Loucy (cell line): Measurements from ENCODE around the gene HACD4.

Experiments used
- CTCF ChIP-seq: fragments of 200-600 bp; sonication (generic); conservative IDR thresholded peaks from 2 replicates; pipeline ENCODE4 v1.5.1; 2014; ENCODE audit warnings: mild to moderate bottlenecking, antibody characterized with exemption, low read length
- EZH2phosphoT487 ChIP-seq: fragments of 200-600 bp; IDR thresholded peaks from 2 replicates; pipeline ENCODE4 v1.6.1; 2018; ENCODE audit warnings: antibody characterized with exemption, mild to moderate bottlenecking, moderate library complexity, borderline replicate concordance

GRCh38 chr9:21001581-21001980, 29.9 kb downstream of the HACD4 start:
- no peak for TF ChIP-seq CTCF
- TF ChIP-seq EZH2phosphoT487 = no peak
